Measurements from ENCODE around the gene KY.

The KY gene

GRCh38 chr3:134694946-134695543 is 44.2 kb upstream of the KY start:
- no peak for TF ChIP-seq CTCF (IDR thresholded peaks at IDR 0.05; ENCODE audit: low read depth, low read length, missing control alignments)
- H3K27me3 ChIP-seq (replicated peaks): no peaks in the 10 kb centered on the region

GRCh38 chr3:134694466-134694865 is 43.6 kb upstream of the KY start:
- no peak overlapping the region for H3K4me3 ChIP-seq (ENCODE audit: low read depth, low read length)
- H3K27ac ChIP-seq: no peak overlapping the region
- H3K36me3 ChIP-seq (replicated peaks): no peaks in the 10 kb centered on the region
- in situ Hi-C loops (cut with HindIII; ENCODE audit: low pct_ligation_motif_present, low sequenced_read_pairs): no loop called here
- no peak for DNase-seq
- H3K27me3 ChIP-seq (replicated peaks): no peaks in the 10 kb centered on the region
- no peak for TF ChIP-seq CTCF (IDR thresholded peaks at IDR 0.05; ENCODE audit: low read depth, low read length, missing control alignments)

More at GRCh38 chr3:134694946-134695543, 44.2 kb upstream of the KY start:
- Histone ChIP-seq H3K36me3 (replicated peaks) (no peaks in the 10 kb centered on the region), H3K27ac (no peak overlapping the region), H3K4me3 (ENCODE audit: low read depth, low read length) (no peak overlapping the region)
- in situ Hi-C loops (cut with HindIII; ENCODE audit: low pct_ligation_motif_present, low sequenced_read_pairs): no loop called here
- no peak for DNase-seq

GRCh38 chr3:134693804-134694203 is 43.0 kb upstream of the KY start:
- H3K27ac ChIP-seq: no peak overlapping the region

GRCh38 chr3:134693226-134693625 is 42.4 kb upstream of the KY start:
- in situ Hi-C loops (cut with HindIII; ENCODE audit: low pct_ligation_motif_present, low sequenced_read_pairs): no loop called here
- Histone ChIP-seq H3K4me3 (ENCODE audit: low read depth, low read length) (no peak overlapping the region), H3K27me3 (replicated peaks) (no peaks in the 10 kb centered on the region), H3K36me3 (replicated peaks) (no peaks in the 10 kb centered on the region), H3K27ac (no peak overlapping the region)
- no peak for DNase-seq
- no peak for TF ChIP-seq CTCF (IDR thresholded peaks at IDR 0.05; ENCODE audit: low read depth, low read length, missing control alignments)

More at GRCh38 chr3:134693804-134694203, 43.0 kb upstream of the KY start:
- Histone ChIP-seq H3K4me3 (ENCODE audit: low read depth, low read length) (no peak overlapping the region), H3K36me3 (replicated peaks) (no peaks in the 10 kb centered on the region), H3K27me3 (replicated peaks) (no peaks in the 10 kb centered on the region)
- in situ Hi-C loops (cut with HindIII; ENCODE audit: low pct_ligation_motif_present, low sequenced_read_pairs): no loop called here
- TF ChIP-seq CTCF (IDR thresholded peaks at IDR 0.05; ENCODE audit: low read depth, low read length, missing control alignments): no peak
- no peak for DNase-seq

GRCh38 chr3:134690226-134690625 is 39.4 kb upstream of the KY start:
- no peak for TF ChIP-seq CTCF (IDR thresholded peaks at IDR 0.05; ENCODE audit: low read depth, low read length, missing control alignments)
- in situ Hi-C loops (cut with HindIII; ENCODE audit: low pct_ligation_motif_present, low sequenced_read_pairs): no loop called here

GRCh38 chr3:134687642-134688041 is 36.8 kb upstream of the KY start:
- no peak for TF ChIP-seq CTCF (IDR thresholded peaks at IDR 0.05; ENCODE audit: low read depth, low read length, missing control alignments)
- DNase-seq: no peak
- Histone ChIP-seq H3K27ac (no peak overlapping the region), H3K27me3 (replicated peaks) (no peaks in the 10 kb centered on the region), H3K4me3 (ENCODE audit: low read depth, low read length) (no peak overlapping the region), H3K36me3 (replicated peaks) (no peaks in the 10 kb centered on the region)
- in situ Hi-C loops (cut with HindIII; ENCODE audit: low pct_ligation_motif_present, low sequenced_read_pairs): no loop called here

More at GRCh38 chr3:134690226-134690625, 39.4 kb upstream of the KY start:
- Histone ChIP-seq H3K36me3 (replicated peaks) (no peaks in the 10 kb centered on the region), H3K4me3 (ENCODE audit: low read depth, low read length) (no peak overlapping the region), H3K27me3 (replicated peaks) (no peaks in the 10 kb centered on the region), H3K27ac (no peak overlapping the region)
- no peak for DNase-seq

Measured in brain microvascular endothelial cell (primary cell).